ENCODE data around the gene SLC25A45.
A peak's percentile ranks its signal among the peaks of the same experiment; 100 is the strongest.
"Not testable (repeated sequence)": the region's sequence is repeated elsewhere in the genome, so short reads cannot be mapped to it uniquely, and the experiment has no call there.

Gene SLC25A45

GRCh38 chr11:65418431-65418680 is 35.9 kb upstream of the SLC25A45 start:
- CTCF ChIA-PET = interaction anchor here (2.0 to 10.4 kb wide), 5 partner anchors 14 to 88 kb away, joined by 8 to 146 read pairs (median 36); no protein-coding TSS in a partner anchor
- Mint-ChIP-seq H3K36me3 (peaks cover 14% of the 10 kb centered on the region), H3K4me1 (peaks cover 49% of the 10 kb centered on the region), H3K27ac (peak overlapping the region; percentile 97), H3K4me3 (peak overlapping the region; percentile 87), H3K9me3 (no peaks in the 10 kb centered on the region), H3K27me3 (peaks cover 15% of the 10 kb centered on the region)
- DNase-seq = no peak

GRCh38 chr11:65417702-65418430 is 35.4 kb upstream of the SLC25A45 start:
- no peaks in the 10 kb centered on the region for H3K9me3 Mint-ChIP-seq
- peak overlapping the region; percentile 87 for H3K4me3 Mint-ChIP-seq
- DNase-seq = peak; percentile 60
- peak overlapping the region; percentile 97 for H3K27ac Mint-ChIP-seq
- CTCF ChIA-PET = interaction anchor here (0.6 to 10.4 kb wide), 11 partner anchors 12 to 88 kb away, joined by 3 to 146 read pairs (median 12); partner anchors contain the start of gene MALAT1
- peaks cover 10% of the 10 kb centered on the region for H3K27me3 Mint-ChIP-seq
- H3K36me3 Mint-ChIP-seq = peaks cover 12% of the 10 kb centered on the region
- H3K4me1 Mint-ChIP-seq = peaks cover 49% of the 10 kb centered on the region

- CTCF ChIA-PET = interaction anchor here (0.6 to 10.4 kb wide), 17 partner anchors 11 to 95 kb away, joined by 3 to 146 read pairs (median 12); partner anchors contain the start of genes FRMD8 and MALAT1
- Mint-ChIP-seq H3K9me3 (no peaks in the 10 kb centered on the region), H3K27me3 (peaks cover 2% of the 10 kb centered on the region), H3K36me3 (peaks cover 9% of the 10 kb centered on the region), H3K27ac (peak overlapping the region; percentile 97), H3K4me3 (peak overlapping the region; percentile 87), H3K4me1 (peaks cover 49% of the 10 kb centered on the region)
- peak; percentile 53 for DNase-seq
These were observed 34.6 kb upstream of the SLC25A45 start for GRCh38 chr11:65416841-65417701.

DNA sequence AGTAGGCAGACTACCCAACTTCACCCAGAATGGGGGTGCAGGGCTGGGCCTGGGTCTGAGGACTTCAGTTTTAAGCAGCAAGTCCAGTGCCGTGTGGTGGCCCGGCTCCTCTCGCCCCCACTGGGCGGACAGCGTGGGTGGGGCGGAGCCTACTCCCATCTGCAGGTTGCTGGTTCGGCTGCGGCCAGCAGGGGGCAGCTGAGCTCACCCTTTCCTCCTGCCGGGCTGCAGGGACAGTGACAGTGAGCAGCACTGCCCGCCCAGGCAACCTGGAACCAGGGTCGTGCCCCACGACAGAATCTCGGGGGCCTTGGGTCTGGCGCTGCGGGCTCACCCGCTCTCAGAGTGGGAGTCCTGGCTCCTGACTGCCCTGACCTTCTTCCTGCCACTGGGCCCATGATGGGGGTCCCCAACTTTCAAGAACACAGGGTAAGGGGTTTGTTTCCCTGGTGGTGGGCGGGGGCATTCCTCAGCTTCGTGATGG is 33.9 kb upstream of the SLC25A45 start:
- Mint-ChIP-seq H3K9me3 (no peaks in the 10 kb centered on the region), H3K36me3 (peaks cover 8% of the 10 kb centered on the region), H3K27me3 (no peaks in the 10 kb centered on the region), H3K27ac (peak overlapping the region; percentile 97), H3K4me1 (peaks cover 49% of the 10 kb centered on the region), H3K4me3 (peak overlapping the region; percentile 87)
- peak; percentile 95 for DNase-seq
- CTCF ChIA-PET = interaction anchor here (0.6 to 10.4 kb wide), 22 partner anchors 11 to 115 kb away, joined by 3 to 146 read pairs (median 6); partner anchors contain the start of genes FRMD8, MALAT1 and SCYL1

- Mint-ChIP-seq H3K4me1 (peaks cover 47% of the 10 kb centered on the region), H3K9me3 (no peaks in the 10 kb centered on the region), H3K27ac (peak overlapping the region; percentile 55), H3K36me3 (peaks cover 12% of the 10 kb centered on the region), H3K27me3 (no peaks in the 10 kb centered on the region), H3K4me3 (peak overlapping the region; percentile 87)
- CTCF ChIA-PET = interaction anchor here (0.6 to 10.4 kb wide), 22 partner anchors 10 to 115 kb away, joined by 3 to 146 read pairs (median 6); partner anchors contain the start of genes FRMD8, MALAT1 and SCYL1
- DNase-seq = no peak
These were observed 33.3 kb upstream of the SLC25A45 start for GRCh38 chr11:65415499-65416340.

DNA sequence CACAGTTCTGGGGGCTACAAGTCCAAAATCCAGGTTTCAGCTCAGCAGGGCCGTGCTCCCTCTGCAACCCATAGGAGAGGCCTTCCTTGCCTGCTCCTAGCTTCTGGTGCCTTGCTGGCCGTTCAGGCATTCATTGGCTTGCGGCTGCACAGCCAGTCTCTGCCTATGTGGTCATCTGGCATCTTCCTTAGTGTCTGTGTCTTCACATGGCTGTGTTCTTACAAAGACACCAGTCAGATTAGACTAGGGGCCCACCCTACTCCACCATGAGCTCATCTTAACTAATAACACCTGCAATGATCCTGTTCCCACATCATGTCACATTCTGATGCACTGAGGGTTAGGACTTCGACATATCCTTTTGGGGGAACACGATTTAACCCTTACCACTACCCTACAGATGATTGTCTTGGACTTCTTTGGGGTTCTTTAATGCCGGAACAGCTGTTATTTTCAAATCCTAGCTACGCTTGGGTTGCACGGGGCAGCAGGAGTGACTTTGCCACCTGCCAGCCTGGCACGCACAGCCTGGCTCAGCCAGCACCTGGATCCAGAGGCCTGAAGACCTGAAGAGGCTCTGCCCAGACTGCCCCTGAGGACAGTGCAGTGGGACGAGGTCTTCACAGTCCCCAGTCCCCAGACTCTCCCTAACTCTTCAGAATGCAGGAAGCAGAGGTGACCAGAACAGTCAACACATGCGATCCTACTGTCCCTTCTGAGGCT is 32.5 kb upstream of the SLC25A45 start:
- no peak for DNase-seq
- no peak overlapping the region for H3K27ac Mint-ChIP-seq
- H3K27me3 Mint-ChIP-seq = no peaks in the 10 kb centered on the region
- CTCF ChIA-PET = interaction anchor here (0.6 to 10.4 kb wide), 13 partner anchors 9 to 306 kb away, joined by 3 to 146 read pairs (median 12); partner anchors contain the start of gene FRMD8
- peaks cover 42% of the 10 kb centered on the region for H3K4me1 Mint-ChIP-seq
- no peaks in the 10 kb centered on the region for H3K9me3 Mint-ChIP-seq
- H3K36me3 Mint-ChIP-seq = peaks cover 12% of the 10 kb centered on the region
- H3K4me3 Mint-ChIP-seq = no peak overlapping the region

DNA sequence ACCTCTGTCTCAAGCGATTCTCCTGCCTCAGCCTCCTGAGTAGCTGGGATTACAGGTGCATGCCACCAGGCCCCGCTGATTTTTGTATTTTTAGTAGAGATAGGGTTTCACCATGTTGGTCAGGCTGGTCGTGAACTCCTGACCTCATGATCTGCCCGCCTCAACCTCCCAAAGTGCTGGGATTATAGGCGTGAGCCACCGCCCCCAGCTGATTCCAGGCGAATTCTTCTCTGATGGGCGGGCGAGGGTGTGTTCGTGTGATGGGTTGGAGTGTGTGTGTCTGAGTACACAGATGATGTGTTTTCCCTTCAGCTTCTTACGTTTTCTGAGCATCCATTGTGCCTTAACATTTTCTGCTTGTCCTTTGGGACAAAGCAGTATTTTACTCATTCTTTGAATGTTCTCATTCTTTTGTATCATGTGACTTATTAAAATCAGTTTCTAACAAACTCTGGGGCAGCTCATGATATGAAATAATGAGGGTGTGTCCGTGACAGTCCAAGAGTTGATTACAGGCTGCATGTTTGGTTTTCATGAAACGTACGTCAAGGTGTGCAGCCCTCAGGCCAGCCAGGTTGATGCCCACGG is 30.7 kb upstream of the SLC25A45 start:
- Mint-ChIP-seq H3K36me3 (peaks cover 23% of the 10 kb centered on the region), H3K4me1 (peaks cover 29% of the 10 kb centered on the region)
- CTCF ChIA-PET = interaction anchor here (1.2 to 10.4 kb wide), 2 partner anchors 16 to 56 kb away, joined by 4 to 146 read pairs; no protein-coding TSS in a partner anchor
- H3K4me3 Mint-ChIP-seq, H3K27me3 Mint-ChIP-seq, DNase-seq, H3K9me3 Mint-ChIP-seq, H3K27ac Mint-ChIP-seq: not testable (repeated sequence)

DNA sequence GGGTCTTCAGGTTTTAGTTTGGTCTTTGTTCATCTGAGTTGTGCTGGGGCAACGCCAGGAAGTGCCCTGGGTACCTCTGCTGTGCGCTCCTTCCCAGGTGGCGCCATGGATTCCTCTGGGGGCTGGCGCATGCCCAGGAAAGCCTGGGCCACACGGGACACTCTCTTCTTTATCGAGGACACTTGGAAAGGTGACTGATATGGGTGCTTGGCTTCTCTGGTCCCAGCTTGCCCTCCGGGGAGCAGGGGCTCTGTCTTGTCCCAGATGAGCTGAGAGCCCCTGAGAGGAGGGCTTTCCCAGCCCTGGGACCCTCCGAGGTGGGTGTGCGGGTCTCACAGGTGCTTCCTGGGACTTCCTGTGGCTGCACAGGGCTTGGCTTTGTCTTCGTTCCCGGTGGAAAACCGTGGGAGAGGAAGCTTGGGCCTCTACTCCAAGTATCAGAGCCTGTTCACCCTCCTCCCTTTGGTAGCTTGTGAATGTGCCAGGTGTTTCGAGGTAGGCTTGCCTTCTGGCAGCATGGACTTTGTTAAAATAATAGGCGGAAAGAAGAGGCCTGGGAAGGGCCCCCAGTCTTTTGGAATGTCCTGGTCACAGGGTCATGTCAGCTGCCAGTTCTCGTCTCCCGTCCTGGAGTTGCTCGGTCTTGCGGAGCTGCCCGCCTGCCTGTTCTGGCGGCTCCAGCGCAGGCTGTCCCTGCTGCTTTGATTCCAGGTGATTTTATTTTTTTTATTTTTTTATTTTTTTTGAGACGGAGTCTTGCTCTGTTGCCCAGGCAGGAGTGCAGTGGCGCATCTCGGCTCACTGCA is 30.0 kb upstream of the SLC25A45 start:
- Mint-ChIP-seq H3K36me3 (peaks cover 24% of the 10 kb centered on the region), H3K27ac (no peak overlapping the region), H3K4me3 (no peak overlapping the region)

DNA sequence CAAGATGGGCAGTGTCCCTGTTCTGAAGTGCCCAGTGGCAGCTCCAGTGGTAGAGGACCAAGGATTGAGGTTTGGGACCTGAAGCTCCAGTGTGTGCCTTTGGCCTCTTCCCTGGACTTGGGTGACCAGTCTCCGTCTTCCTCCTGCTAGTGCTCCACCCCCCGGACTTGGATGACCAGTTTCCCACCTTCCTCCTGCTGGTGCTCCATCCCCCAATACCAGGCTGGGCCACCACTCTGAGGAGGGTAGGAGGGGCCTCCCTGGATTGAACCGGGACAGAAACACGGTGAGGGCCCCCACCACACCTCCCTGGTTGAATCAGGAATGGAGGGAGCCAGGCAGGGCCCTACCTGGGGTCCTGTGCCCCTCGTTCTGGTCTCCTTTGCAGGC is 29.2 kb upstream of the SLC25A45 start:
- peaks cover 15% of the 10 kb centered on the region for H3K4me1 Mint-ChIP-seq
- DNase-seq = no peak
- H3K4me3 Mint-ChIP-seq = no peak overlapping the region
- H3K27me3 Mint-ChIP-seq = no peaks in the 10 kb centered on the region
- CTCF ChIA-PET = interaction anchor here (10.4 kb wide), 1 partner anchor 58 kb away, joined by 146 read pairs; no protein-coding TSS in a partner anchor
- H3K9me3 Mint-ChIP-seq = no peaks in the 10 kb centered on the region
- H3K27ac Mint-ChIP-seq = no peak overlapping the region
- peaks cover 29% of the 10 kb centered on the region for H3K36me3 Mint-ChIP-seq

More for the DNA sequence above, 30.0 kb upstream of the SLC25A45 start:
- Mint-ChIP-seq H3K27me3 (no peaks in the 10 kb centered on the region), H3K4me1 (peaks cover 23% of the 10 kb centered on the region), H3K9me3 (no peaks in the 10 kb centered on the region)
- DNase-seq = no peak
- CTCF ChIA-PET = interaction anchor here (10.4 kb wide), 1 partner anchor 57 kb away, joined by 146 read pairs; no protein-coding TSS in a partner anchor

GRCh38 chr11:65410936-65411680 is 28.7 kb upstream of the SLC25A45 start:
- Mint-ChIP-seq H3K27me3 (no peaks in the 10 kb centered on the region), H3K9me3 (no peaks in the 10 kb centered on the region), H3K4me1 (peaks cover 10% of the 10 kb centered on the region), H3K36me3 (peaks cover 29% of the 10 kb centered on the region), H3K27ac (no peak overlapping the region), H3K4me3 (no peak overlapping the region)
- no peak for DNase-seq
- CTCF ChIA-PET = no interaction called here

DNA sequence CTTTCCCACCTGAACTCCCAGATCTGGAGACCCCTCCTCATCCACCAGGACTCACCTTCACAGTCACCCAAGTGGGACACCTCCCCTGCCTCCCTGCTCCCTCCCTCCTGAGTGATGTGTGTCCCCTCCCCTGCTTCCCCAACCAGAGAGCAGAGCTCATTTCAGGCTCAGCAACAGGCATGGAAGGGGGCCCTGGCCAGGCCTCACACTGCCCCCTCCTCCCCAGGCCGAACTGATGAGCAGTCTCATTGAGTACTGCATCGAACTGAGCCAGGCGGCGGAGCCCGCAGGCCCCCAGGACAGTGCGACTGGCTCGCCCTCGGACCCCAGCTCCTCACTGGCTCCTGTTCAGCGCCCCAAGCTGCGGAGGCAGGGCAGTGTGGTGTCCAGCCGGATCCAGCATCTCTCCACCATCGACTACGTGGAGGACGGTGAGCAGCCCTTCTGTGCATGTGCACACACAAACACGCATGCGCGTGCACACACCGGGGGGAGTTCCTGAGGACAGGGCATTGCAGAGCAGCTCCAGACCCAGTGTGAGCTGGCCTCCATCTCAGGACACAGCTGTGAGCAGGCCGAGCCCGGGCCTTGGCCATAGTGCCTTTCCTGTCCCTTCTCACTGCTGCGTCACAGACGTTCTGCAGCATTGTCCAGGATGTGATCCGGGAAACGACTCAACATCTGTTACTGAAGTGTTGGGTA is 22.3 kb upstream of the SLC25A45 start:
- Mint-ChIP-seq H3K4me1 (peaks cover 8% of the 10 kb centered on the region), H3K27ac (no peak overlapping the region), H3K4me3 (no peak overlapping the region), H3K36me3 (peaks cover 34% of the 10 kb centered on the region), H3K27me3 (no peaks in the 10 kb centered on the region), H3K9me3 (no peaks in the 10 kb centered on the region)
- DNase-seq = no peak
- CTCF ChIA-PET = interaction anchor here (0.6 to 3.0 kb wide), 3 partner anchors 12 to 64 kb away, joined by 3 to 12 read pairs (median 3); no protein-coding TSS in a partner anchor

Data from activated naive CD4-positive, alpha-beta T cell treated with anti-CD3 and anti-CD28 coated beads, Interleukin-2, amount 10 ng/mL, durations not matched to agents 7 days and 5 days (primary cell).